HFFc6 (cell line): ENCODE data around the gene HIVEP1. TPM values are rescaled to one million over a fixed set of nuclear protein-coding genes. Genes with fewer than 3 reads are reported as not detected.

ENCODE experiments used
- DNase-seq: peaks from one replicate; pipeline ENCODE4 v3.0.0-alpha.2; 2018
- H3K27ac Mint-ChIP-seq: 2 replicates; pipeline ENCODE4 v1.8.0; 2020; ENCODE audit warnings: mild to moderate bottlenecking, mixed read lengths
- H3K27me3 Mint-ChIP-seq: 2 replicates; pipeline ENCODE4 v1.8.0; 2021; ENCODE audit warnings: mild to moderate bottlenecking, moderate library complexity, mixed read lengths; ENCODE audit not compliant: insufficient read depth
- H3K36me3 Mint-ChIP-seq: 2 replicates; pipeline ENCODE4 v1.8.0; 2021; ENCODE audit warnings: low read depth, mixed read lengths
- H3K4me1 Mint-ChIP-seq: 2 replicates; pipeline ENCODE4 v1.8.0; 2020; ENCODE audit warnings: low read depth, mixed read lengths
- H3K4me3 Mint-ChIP-seq: 2 replicates; pipeline ENCODE4 v1.8.0; 2020; ENCODE audit warnings: mild to moderate bottlenecking, moderate library complexity, mixed read lengths
- H3K9me3 Mint-ChIP-seq: 2 replicates; pipeline ENCODE4 v1.8.0; 2020; ENCODE audit warnings: mild to moderate bottlenecking, mixed read lengths
- CTCF ChIP-seq: fragments of 200-600 bp; sonication (generic); IDR thresholded peaks from 2 replicates; pipeline ENCODE4 v1.5.0; 2021; ENCODE audit warnings: antibody characterized with exemption, mild to moderate bottlenecking
- total RNA-seq, 6 experiments: library from RNA; stranded (reverse); fragmentation: NEBNext Ultra II Directional; extraction: Animal tissue kit (Norgen Biotek cat#: 25700); gene quantifications; 2 replicates in 1 of 6; 3 replicates in 5 of 6; pipeline ENCODE4 v1.2.3, GENCODE V29; 2021

HIVEP1 gene
- total RNA-seq, 6 experiments from 2014 or later = 10.3 to 19.9 (median 11.8) TPM

- H3K4me1 Mint-ChIP-seq = peaks cover 54% of the 10 kb centered on the region
- peak overlapping the region; percentile 90 for H3K4me3 Mint-ChIP-seq
- H3K27me3 Mint-ChIP-seq = peaks cover 2% of the 10 kb centered on the region; the same call in 1 of the 2 replicates
- H3K27ac Mint-ChIP-seq = peak overlapping the region; percentile 84
- TF ChIP-seq CTCF = no peak
- peaks cover 34% of the 10 kb centered on the region for H3K36me3 Mint-ChIP-seq
- peak; percentile 79 for DNase-seq
- peaks cover 9% of the 10 kb centered on the region for H3K9me3 Mint-ChIP-seq
Observed at GRCh38 chr6:12012558-12013306, 620 bp downstream of the HIVEP1 start.

GRCh38 chr6:12013307-12013719 lies 1.2 kb downstream of the HIVEP1 start:
- peaks cover 9% of the 10 kb centered on the region for H3K9me3 Mint-ChIP-seq
- H3K27me3 Mint-ChIP-seq = peaks cover under 1% of the 10 kb centered on the region
- peak overlapping the region; percentile 84 for H3K27ac Mint-ChIP-seq
- H3K36me3 Mint-ChIP-seq = peaks cover 35% of the 10 kb centered on the region
- TF ChIP-seq CTCF = no peak
- H3K4me1 Mint-ChIP-seq = peaks cover 48% of the 10 kb centered on the region
- DNase-seq = no peak
- peak overlapping the region; percentile 90 for H3K4me3 Mint-ChIP-seq

- TF ChIP-seq CTCF = no peak
- Mint-ChIP-seq H3K9me3 (peaks cover 9% of the 10 kb centered on the region), H3K4me3 (peak overlapping the region; percentile 90), H3K4me1 (peaks cover 44% of the 10 kb centered on the region), H3K36me3 (peaks cover 44% of the 10 kb centered on the region), H3K27ac (peak overlapping the region; percentile 84), H3K27me3 (peaks cover 2% of the 10 kb centered on the region)
- DNase-seq = peak; percentile 87
Observed at GRCh38 chr6:12014027-12014872, 2.1 kb downstream of the HIVEP1 start.

- Mint-ChIP-seq H3K4me1 (peaks cover 41% of the 10 kb centered on the region), H3K27ac (peak overlapping the region; percentile 84), H3K27me3 (peaks cover 2% of the 10 kb centered on the region), H3K36me3 (peaks cover 48% of the 10 kb centered on the region), H3K4me3 (no peak overlapping the region), H3K9me3 (peaks cover 9% of the 10 kb centered on the region)
- DNase-seq = no peak
- TF ChIP-seq CTCF = no peak
Observed at GRCh38 chr6:12014873-12015149, 2.7 kb downstream of the HIVEP1 start.

GRCh38 chr6:12017263-12017662 lies 5.2 kb downstream of the HIVEP1 start:
- no peak for DNase-seq
- Mint-ChIP-seq H3K36me3 (peaks cover 61% of the 10 kb centered on the region), H3K4me1 (peaks cover 42% of the 10 kb centered on the region), H3K4me3 (no peak overlapping the region), H3K9me3 (peaks cover 9% of the 10 kb centered on the region), H3K27ac (no peak overlapping the region), H3K27me3 (peaks cover 2% of the 10 kb centered on the region)
- TF ChIP-seq CTCF = no peak
